ENCODE measurements around the gene OSBPL10.
"Not testable (repeated sequence)": the region's sequence is repeated elsewhere in the genome, so short reads cannot be mapped to it uniquely, and the experiment has no call there.

Gene OSBPL10, protein sequence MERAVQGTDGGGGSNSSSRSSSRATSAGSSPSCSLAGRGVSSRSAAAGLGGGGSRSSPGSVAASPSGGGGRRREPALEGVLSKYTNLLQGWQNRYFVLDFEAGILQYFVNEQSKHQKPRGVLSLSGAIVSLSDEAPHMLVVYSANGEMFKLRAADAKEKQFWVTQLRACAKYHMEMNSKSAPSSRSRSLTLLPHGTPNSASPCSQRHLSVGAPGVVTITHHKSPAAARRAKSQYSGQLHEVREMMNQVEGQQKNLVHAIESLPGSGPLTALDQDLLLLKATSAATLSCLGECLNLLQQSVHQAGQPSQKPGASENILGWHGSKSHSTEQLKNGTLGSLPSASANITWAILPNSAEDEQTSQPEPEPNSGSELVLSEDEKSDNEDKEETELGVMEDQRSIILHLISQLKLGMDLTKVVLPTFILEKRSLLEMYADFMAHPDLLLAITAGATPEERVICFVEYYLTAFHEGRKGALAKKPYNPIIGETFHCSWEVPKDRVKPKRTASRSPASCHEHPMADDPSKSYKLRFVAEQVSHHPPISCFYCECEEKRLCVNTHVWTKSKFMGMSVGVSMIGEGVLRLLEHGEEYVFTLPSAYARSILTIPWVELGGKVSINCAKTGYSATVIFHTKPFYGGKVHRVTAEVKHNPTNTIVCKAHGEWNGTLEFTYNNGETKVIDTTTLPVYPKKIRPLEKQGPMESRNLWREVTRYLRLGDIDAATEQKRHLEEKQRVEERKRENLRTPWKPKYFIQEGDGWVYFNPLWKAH

DNA sequence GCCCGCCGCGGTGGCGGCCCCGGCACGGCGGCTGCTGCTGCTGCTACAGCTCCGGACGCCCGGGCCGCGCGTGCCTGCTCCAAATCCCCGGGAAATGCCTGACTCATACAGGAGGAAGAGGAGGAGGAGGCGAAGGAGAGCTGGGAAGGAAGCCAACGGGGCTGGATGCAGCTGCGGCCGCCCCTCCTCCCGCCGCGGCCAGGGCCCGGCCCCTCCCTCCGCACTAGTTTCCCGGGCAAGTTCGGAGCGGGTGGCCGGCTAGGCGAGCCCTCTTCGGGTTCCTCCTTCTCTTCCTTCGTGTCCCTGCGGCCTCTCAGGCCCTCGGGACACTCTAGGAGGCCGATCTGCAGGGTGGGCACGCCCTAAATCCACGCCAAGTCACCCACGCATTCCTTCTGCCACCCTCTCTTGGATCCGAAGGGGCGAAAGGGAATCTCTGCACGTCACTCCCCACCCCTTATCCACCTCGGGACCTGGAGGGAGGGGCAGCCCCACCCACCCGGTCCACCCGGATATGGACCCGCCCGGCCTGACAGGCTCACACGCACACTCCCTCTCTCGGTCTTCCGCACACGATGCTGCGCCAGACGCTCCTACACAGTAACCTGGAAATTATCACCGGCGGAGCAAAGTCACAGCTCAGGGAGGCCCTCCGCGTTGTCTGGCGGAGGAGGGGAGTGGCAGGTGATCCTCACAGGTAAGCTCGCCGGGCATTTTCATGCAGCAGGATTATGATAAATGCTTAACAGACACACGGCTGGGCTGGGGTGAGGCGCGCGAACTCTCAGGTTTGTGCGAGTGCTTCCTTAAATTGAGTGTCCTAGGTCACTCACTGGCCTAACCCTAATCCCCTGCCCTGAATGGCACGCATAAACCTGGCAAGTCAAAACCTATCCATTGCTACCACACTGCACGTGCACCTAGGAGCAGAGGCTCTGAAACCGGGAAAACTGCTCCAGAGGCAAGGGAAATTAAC is at the start of gene OSBPL10, which contains the start of gene ZNF860:
TSS of gene OSBPL10 (minus strand) at position 57 of the 976 bp plus-strand sequence. CDS start 83 bp downstream, outside the sequence.
TSS of gene ZNF860 (plus strand) at position 545 of the 976 bp plus-strand sequence. CDS start 7,330 bp downstream, outside the sequence.
- DNase-seq (ENCODE audit: low read depth in 4 of 4, low spot score in 1 of 4) = peak in 1 of 4 experiments; percentile 27

DNA sequence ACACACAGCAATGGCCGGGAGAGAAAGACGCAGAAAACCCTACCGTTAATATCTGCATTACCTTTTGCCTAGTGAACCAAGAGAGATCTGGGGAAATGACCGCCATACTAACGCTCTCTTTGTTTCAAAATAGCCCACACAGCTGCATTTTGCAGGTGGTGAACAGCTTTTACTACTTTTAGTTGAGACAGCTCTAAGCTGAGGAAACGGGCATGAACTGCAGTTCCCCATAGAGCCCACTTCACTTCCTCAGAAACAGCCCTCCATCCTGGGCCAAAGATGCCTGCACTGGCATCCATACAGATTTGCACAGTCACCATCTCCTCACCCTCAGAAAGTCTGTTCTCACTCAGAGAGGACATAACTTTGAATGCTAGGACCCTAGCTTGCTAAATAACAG is 45.5 kb upstream of the OSBPL10 start:
- no peak for DNase-seq (ENCODE audit: low read depth in 4 of 4, low spot score in 1 of 4)

DNA sequence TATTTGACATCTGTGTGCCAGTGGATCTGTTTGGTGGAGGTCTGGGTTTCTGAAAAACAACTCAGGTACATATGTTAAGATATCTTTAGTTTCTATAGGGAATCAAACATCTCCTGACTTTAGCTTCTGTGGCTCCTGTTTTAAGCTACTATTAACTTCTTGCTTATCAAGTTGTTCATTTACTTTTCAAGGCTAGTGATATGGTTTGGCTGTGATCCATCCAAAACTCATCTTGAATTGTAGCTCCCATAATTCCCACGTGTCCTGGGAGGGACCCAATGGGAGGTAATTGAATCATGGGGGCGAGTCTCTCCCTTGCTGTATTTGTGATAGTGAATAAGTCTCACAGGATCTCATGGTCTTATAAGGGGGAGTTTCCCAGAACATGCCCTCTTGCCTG is 41.9 kb upstream of the OSBPL10 start:
- no peak for DNase-seq (ENCODE audit: low read depth in 4 of 4, low spot score in 1 of 4)

DNA sequence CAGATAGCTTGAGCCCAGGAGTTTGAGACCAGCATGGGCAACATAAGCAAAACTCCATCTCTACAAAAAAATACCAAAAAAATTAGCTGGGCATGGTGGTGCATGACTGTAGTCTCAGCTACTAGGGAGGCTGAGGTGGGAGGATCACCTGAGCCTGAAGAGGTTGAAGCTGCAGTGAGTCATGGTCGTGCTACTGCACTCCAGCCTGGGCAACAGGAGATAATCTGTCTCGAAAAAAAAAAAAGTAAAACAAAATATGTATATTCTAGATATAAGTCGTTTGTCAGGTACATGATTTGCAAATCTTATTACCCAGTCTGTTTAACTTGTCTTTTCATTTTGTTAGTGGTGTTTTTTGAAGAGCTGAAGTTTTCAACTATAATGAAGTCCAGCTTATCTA is 40.7 kb upstream of the OSBPL10 start:
- no peak for DNase-seq (ENCODE audit: low read depth in 4 of 4, low spot score in 1 of 4)

DNA sequence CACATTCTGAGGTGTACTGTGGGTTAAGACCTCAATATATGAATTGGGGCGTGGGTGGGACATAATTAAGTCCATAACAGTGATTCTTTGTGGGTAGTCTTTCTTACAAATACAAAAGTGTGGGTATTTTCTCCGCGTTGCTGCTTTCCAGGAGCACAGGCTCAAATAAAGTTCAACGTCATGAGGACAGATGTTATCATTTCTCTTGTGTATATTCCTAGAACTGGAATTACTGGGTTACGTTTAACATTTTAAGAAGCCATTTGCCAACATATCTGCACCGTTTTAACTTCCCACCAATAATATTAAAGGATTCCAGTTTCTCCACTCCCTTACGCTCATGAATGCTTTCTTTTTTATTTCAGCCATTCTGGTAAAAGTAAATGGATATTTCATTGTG is 40.1 kb upstream of the OSBPL10 start:
- DNase-seq (ENCODE audit: low read depth in 4 of 4, low spot score in 1 of 4) = no peak

DNA sequence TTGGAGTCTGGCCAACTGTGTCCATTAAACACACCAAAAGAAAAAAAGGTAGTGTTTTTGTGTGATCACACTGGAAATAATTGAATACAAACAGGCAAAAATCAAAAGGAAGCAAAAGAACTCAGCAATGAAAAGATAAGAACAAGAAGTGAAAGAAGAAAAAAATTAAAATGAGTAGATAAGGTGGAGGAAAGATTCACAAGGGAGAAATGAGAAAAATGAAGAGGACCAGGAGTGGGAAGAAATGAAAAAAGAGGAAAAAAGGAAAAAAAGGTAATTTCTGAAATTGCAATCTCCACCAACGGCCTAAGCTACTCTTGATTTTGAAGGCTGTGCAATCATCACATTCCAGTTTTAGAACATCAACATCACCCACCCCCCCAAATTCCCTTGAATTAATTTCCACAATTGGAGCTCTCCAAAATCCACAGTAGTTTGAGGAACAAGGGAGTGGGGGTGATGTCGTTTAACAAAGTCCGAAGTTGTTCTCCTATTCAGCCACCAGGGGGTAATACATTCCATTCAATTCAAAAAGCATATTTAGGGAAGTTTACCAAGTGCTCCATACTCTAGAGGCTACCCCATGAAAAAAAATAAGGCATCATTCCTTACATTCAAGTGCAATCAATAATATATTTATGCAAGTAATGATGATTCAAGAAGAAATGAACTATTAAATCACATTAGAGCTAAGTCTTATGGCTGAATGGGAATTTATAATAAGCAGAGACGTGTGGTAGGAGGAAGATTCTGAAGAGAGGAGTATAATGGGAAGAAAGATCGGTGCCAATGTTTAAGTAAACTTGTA is 37.9 kb upstream of the OSBPL10 start:
- no peak for DNase-seq (ENCODE audit: low read depth in 4 of 4, low spot score in 1 of 4)

GRCh38 chr3:32017286-32017685 is 36.2 kb upstream of the OSBPL10 start:
- no peak for DNase-seq (ENCODE audit: low read depth in 4 of 4, low spot score in 1 of 4)

DNA sequence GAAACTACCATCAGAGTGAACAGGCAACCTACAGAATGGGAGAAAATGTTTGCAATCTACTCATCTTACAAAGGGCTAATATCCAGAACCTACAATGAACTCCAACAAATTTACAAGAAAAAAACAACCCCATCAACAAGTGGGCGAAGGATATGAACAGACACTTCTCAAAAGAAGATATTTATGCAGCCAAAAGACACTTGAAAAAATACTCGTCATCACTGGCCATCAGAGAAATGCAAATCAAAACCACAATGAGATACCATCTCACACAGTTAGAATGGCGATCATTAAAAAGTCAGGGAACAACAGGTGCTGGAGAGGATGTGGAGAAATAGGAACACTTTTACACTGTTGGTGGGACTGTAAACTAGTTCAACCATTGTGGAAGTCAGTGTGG is 34.6 kb upstream of the OSBPL10 start:
- not testable (repeated sequence) for DNase-seq (ENCODE audit: low read depth in 4 of 4, low spot score in 1 of 4)

GRCh38 chr3:32010699-32011098 is 29.6 kb upstream of the OSBPL10 start:
- peak in 1 of 4 experiments; percentile 11 for DNase-seq (ENCODE audit: low read depth in 4 of 4, low spot score in 1 of 4)

DNA sequence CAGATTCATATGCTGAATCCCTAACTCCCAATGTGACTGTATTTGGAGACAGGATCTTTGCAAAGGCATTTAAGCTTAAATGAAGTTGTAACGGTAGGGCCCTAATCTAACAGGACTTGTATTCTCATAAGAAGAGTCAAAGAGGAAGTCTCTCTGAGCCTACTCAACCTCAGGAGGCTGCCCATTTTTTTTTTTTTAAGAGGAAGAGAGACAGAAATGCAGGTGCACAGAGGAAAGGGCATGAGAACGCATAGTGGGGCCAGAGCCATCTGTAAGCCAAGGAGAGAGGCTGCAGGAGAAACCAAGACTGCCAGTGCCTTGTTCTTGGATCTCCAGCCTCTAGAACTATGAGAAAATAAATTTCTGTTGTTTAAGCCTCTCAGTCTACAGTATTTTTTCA is 28.9 kb upstream of the OSBPL10 start:
- DNase-seq (ENCODE audit: low read depth in 4 of 4, low spot score in 1 of 4) = no peak

DNA sequence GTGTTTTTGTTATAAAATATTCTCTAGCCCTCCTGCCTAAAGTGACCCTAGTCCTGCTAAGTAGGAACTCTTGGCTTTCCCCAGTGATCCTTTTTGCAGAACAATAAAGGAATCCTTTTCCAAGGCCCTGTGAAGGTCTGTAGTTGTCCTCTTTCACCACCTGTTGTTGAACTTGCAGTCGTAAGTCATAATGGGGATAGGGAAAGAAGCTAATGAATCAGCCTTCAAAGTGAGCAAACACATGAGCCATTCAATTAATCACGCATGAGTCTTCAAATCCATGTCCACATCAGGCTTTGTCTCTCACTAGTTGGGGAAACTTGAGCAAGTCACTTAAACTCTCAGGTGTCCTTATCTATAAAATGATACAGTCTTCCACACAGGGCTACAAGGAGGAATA is 28.0 kb upstream of the OSBPL10 start:
- no peak for DNase-seq (ENCODE audit: low read depth in 4 of 4, low spot score in 1 of 4)

DNA sequence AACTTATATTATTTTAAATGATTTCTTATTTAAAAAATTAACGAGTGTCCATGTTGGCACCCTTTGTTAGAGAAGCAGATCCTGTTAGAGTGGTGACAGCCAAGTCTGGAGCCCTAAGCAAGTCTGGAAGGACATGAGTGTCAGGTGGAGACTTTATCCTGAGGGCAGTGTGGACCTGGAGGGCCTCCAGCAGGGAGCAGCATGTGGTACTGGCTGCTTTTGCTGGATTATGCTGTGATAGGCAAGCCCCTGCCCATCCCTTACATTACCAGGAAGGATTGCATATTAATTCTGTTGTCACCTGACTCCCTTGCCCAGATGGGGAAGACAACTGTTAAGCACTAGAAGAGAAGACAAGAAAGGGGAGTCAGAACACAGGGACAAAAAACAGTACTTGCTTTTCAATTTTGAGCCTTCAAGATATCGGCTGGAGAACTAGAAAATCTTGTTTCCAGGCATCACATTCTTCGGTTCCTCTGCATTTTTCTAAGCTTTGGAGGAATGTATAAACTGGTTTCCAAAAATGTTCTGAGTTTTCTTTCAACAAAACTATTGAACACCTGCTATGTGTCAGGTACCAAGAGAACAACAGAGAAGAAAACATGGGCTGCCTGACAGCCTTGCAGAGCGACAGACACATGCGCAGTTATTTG is 23.2 kb upstream of the OSBPL10 start:
- DNase-seq (ENCODE audit: low read depth in 4 of 4, low spot score in 1 of 4) = no peak

DNA sequence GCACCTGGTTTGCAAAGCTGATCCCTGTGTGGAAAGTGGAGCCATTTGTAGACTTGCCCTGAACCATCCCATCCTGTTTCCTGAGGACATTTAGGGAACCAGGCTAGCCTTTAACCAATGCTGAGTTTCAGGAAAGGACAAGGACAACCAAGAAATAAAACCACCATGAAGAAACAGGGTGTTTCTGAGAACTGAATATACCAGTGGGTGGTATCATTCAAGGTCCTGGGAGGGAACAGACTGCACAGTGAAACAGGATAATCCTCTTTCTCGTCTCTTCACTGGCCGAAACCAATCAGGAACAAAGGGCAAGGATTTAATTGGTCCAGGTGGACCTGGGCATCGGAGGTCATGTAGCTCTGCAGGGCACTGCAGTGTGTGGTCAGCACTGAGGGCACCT is 22.3 kb upstream of the OSBPL10 start:
- no peak for DNase-seq (ENCODE audit: low read depth in 4 of 4, low spot score in 1 of 4)

DNA sequence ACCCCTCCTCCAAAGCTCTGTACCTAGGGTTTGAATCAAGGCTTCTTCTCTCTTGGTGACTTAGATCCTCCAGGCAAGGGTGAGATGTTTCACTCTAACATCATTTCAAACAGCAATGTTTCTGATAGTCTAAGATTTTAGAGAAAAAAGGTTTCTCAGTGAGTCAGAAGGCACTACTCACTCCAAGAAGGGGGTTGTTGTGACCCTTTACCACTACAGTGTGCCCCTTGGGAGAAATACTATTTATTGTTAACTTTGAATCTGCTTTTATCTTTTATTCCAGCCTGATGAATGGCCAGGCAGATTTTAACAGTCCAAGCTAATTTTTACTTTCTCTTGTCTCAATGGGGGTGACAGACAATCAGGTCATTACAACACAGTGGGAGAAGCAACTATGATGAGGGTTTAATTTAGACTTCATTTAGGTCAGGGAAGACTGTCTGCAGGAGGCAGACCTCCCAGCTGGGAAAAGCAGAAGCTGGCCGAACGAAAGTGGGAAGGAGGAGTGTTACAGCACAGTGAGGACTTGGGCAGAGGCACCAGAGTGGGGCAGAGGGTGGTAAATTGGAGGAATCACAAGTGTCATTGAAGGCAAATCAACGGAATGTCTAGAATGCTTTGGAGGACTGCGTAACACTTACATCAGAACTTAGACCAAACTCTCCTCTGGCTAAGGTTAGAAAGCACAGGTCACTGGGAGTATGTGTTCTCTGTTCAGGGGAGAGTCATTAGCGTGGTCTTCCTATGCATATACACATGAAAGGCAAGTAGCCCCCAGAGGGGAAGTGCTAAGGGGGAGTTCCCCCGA is 21.7 kb upstream of the OSBPL10 start:
- DNase-seq (ENCODE audit: low read depth in 4 of 4, low spot score in 1 of 4) = no peak

- no peak for DNase-seq (ENCODE audit: low read depth in 4 of 4, low spot score in 1 of 4)
These were observed 19.8 kb upstream of the OSBPL10 start for GRCh38 chr3:32000877-32001276.

DNA sequence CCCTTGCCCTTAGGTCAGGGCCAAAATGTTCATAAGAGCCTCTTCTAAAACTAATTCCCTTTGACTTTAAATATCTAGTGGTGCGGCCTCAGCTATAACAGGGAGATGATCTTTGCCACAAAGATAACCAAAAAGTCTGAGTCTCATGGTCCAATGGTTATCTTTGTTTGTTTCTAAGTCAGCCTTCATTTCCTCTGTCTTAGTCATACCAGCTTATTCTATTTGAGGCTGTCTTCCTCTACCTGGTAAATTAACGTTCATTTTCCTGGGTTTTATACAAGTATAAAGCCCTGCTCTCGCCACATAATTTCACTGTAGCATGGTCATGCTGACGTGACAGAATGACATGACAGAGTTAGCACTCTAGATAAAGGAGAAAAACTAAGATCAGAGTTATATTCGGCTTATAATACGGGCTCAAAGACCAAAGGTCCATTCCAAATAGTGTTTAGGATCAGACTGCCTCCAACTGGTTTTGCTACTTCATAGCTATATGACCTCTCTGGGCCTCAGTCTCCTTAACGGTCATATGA is 18.9 kb upstream of the OSBPL10 start:
- no peak for DNase-seq (ENCODE audit: low read depth in 4 of 4, low spot score in 1 of 4)

GRCh38 chr3:31997500-31997899 is 16.4 kb upstream of the OSBPL10 start:
- DNase-seq (ENCODE audit: low read depth in 4 of 4, low spot score in 1 of 4) = no peak

DNA sequence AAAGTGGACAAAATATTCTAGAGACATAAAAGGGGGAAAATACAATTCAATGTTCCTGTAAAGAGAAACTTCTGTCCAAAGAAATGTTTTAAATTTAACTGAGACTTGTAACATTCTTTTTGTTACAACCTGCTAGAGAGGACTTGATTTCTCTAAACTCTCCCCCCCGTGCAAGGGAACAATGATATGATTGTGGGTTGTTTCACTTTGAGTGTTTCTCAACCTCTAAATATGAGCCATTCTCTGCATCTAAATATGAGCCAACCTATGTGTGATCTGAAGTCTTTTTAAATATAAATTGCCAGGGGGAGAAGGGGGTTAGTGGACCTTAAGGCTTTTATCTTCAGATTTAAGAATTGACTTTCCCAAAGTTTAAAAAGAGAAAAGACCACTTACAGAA is 15.1 kb upstream of the OSBPL10 start:
- no peak for DNase-seq (ENCODE audit: low read depth in 4 of 4, low spot score in 1 of 4)

DNA sequence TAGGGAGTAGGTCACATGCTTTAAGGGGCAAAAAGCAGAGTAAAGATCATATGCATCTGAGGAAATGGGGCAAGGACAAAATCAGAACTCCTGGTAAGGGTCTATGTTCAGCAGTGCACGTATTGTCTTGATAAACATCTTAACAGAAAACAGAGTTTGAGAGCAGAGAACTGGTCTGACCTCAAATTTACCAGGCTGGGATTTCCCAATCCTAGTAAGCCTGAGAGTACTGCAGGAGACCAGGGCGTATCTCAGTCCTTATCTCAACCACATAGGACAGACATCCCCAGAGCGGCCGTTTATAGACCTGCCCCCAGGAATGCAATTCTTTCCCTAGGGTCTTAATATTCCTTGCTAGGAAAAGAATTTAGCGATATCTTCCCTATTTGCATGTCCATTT is 14.0 kb upstream of the OSBPL10 start:
- DNase-seq (ENCODE audit: low read depth in 4 of 4, low spot score in 1 of 4) = not testable (repeated sequence)
